ENCODE results near the gene CHD6. TPM values are rescaled to one million over a fixed set of nuclear protein-coding genes. Genes with fewer than 3 reads are reported as not detected.

Gene CHD6
- total and polyA plus RNA-seq, 2 of the 13 experiments (the other 11 are each of a cell fraction or from before 2014, with no cell fraction given): 14.4 to 52.0 TPM

DNA sequence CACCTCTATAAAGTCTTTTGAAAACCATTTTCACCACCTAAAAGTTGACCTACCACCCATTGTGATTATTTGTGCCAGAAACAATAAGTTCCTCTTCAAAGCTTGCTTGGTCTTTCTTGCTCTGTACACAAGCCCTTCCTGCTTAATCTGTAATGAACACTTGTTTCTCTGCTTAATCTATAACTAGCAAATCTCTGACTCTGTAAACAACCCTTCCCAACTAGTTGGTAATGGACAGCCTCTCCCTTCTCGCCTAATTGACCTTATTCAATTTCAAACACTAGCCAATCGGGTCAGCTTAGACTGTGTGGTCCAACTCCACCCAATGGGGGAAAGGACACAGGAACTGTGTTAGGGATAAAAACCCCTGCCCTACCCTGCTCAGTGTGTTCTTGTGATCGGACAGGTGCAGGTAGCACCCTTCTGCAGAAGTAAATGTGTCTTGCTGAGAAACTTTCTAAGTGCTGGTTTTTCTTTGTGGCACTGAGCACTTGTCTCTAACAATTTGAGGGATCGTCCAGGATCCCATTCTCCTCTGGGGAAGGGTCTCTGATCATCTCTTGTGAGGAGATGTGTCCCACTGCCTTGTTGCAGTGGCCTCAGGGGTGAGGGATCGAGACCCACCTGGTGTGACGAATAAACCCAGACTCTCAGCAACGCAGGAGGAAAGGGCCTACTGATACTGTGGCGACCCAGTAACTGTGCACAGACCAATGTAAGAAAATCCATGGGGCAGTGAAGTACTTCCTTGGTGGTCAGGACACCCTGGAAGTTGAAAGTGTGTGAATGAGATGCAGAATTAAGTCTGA is 23.5 kb downstream of the CHD6 start (continued):
- TF ChIP-seq FOXJ3 (CRISPR knock-in tag; IDR thresholded peaks at IDR 0.05; ENCODE audit: borderline replicate concordance) (peak; percentile 87; the same call in 1 of the 2 replicates), TGIF2 (CRISPR knock-in tag; IDR thresholded peaks at IDR 0.05) (no peak), ONECUT2 (CRISPR knock-in tag; IDR thresholded peaks at IDR 0.05) (no peak), ZC3H13 (CRISPR knock-in tag; IDR thresholded peaks at IDR 0.05) (no peak), BRD4 (CRISPR knock-in tag; IDR thresholded peaks at IDR 0.05) (no peak), ZNF121 (CRISPR knock-in tag; IDR thresholded peaks at IDR 0.05) (no peak), RBM39 (IDR thresholded peaks at IDR 0.05; ENCODE audit: low read depth, low read length, poor library complexity, severe bottlenecking) (no peak), ZNF768 (CRISPR knock-in tag; IDR thresholded peaks at IDR 0.05) (no peak), TMF1 (CRISPR knock-in tag; IDR thresholded peaks at IDR 0.05; ENCODE audit: low read depth) (no peak), NR2F6 (IDR thresholded peaks at IDR 0.05) (peak; percentile 88), NR2F6 (CRISPR knock-in tag; IDR thresholded peaks at IDR 0.05) (peak; percentile 87), CHD4 (IDR thresholded peaks at IDR 0.05; ENCODE audit: borderline replicate concordance, low read length) (no peak), SOX13 (IDR thresholded peaks at IDR 0.05) (peak; percentile 95), SOX13 (CRISPR knock-in tag; conservative IDR thresholded peaks at IDR 0.05 in 1 of 2, IDR thresholded peaks at IDR 0.05 in 1 of 2) (peak in 1 of 2 experiments; percentile 99; a peak in 2 of 4 replicates), ZNF780A (CRISPR knock-in tag; IDR thresholded peaks at IDR 0.05) (no peak), ZNF670 (CRISPR knock-in tag; IDR thresholded peaks at IDR 0.05; ENCODE audit: borderline replicate concordance) (no peak)
- TF ChIP-seq, protein P1, sequence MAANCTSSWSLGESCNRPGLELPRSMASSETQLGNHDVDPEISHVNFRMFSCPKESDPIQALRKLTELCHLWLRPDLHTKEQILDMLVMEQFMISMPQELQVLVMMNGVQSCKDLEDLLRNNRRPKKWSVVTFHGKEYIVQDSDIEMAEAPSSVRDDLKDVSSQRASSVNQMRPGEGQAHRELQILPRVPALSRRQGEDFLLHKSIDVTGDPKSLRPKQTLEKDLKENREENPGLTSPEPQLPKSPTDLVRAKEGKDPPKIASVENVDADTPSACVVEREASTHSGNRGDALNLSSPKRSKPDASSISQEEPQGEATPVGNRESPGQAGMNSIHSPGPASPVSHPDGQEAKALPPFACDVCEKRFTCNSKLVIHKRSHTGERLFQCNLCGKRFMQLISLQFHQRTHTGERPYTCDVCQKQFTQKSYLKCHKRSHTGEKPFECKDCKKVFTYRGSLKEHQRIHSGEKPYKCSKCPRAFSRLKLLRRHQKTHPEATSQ (CRISPR knock-in tag; IDR thresholded peaks at IDR 0.05; ENCODE audit: borderline replicate concordance): peak; percentile 61; the same call in 1 of the 2 replicates
- TF ChIP-seq, protein P2, sequence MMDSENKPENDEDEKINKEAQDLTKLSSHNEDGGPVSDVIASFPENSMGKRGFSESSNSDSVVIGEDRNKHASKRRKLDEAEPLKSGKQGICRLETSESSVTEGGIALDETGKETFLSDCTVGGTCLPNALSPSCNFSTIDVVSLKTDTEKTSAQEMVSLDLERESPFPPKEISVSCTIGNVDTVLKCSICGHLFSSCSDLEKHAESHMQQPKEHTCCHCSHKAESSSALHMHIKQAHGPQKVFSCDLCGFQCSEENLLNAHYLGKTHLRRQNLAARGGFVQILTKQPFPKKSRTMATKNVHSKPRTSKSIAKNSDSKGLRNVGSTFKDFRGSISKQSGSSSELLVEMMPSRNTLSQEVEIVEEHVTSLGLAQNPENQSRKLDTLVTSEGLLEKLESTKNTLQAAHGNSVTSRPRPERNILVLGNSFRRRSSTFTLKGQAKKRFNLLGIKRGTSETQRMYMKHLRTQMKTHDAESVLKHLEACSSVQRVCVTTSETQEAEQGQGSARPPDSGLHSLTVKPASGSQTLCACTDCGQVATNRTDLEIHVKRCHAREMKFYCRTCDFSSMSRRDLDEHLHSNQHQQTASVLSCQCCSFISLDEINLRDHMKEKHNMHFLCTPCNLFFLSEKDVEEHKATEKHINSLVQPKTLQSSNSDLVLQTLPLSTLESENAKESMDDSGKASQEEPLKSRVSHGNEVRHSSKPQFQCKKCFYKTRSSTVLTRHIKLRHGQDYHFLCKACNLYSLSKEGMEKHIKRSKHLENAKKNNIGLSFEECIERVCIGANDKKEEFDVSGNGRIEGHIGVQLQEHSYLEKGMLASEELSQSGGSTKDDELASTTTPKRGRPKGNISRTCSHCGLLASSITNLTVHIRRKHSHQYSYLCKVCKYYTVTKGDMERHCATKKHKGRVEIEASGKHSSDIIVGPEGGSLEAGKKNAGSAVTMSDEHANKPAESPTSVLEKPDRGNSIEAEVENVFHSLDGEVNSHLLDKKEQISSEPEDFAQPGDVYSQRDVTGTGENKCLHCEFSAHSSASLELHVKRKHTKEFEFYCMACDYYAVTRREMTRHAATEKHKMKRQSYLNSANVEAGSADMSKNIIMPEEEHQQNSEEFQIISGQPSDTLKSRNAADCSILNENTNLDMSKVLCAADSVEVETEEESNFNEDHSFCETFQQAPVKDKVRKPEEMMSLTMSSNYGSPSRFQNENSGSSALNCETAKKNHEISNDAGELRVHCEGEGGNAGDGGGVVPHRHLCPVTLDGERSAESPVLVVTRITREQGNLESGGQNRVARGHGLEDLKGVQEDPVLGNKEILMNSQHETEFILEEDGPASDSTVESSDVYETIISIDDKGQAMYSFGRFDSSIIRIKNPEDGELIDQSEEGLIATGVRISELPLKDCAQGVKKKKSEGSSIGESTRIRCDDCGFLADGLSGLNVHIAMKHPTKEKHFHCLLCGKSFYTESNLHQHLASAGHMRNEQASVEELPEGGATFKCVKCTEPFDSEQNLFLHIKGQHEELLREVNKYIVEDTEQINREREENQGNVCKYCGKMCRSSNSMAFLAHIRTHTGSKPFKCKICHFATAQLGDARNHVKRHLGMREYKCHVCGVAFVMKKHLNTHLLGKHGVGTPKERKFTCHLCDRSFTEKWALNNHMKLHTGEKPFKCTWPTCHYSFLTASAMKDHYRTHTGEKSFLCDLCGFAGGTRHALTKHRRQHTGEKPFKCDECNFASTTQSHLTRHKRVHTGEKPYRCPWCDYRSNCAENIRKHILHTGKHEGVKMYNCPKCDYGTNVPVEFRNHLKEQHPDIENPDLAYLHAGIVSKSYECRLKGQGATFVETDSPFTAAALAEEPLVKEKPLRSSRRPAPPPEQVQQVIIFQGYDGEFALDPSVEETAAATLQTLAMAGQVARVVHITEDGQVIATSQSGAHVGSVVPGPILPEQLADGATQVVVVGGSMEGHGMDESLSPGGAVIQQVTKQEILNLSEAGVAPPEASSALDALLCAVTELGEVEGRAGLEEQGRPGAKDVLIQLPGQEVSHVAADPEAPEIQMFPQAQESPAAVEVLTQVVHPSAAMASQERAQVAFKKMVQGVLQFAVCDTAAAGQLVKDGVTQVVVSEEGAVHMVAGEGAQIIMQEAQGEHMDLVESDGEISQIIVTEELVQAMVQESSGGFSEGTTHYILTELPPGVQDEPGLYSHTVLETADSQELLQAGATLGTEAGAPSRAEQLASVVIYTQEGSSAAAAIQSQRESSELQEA (CRISPR knock-in tag; IDR thresholded peaks at IDR 0.05; ENCODE audit: not compliant biosample characterization): no peak
- TF ChIP-seq, protein P3, sequence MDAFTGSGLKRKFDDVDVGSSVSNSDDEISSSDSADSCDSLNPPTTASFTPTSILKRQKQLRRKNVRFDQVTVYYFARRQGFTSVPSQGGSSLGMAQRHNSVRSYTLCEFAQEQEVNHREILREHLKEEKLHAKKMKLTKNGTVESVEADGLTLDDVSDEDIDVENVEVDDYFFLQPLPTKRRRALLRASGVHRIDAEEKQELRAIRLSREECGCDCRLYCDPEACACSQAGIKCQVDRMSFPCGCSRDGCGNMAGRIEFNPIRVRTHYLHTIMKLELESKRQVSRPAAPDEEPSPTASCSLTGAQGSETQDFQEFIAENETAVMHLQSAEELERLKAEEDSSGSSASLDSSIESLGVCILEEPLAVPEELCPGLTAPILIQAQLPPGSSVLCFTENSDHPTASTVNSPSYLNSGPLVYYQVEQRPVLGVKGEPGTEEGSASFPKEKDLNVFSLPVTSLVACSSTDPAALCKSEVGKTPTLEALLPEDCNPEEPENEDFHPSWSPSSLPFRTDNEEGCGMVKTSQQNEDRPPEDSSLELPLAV (CRISPR knock-in tag; conservative IDR thresholded peaks at IDR 0.05; ENCODE audit: low read depth): no peak

Measured in HepG2 (cell line).